Measurements from ENCODE around the gene SNAPC2. TPM values are rescaled to one million over a fixed set of nuclear protein-coding genes. Genes with fewer than 3 reads are reported as not detected.
"Not testable (repeated sequence)": the region's sequence is repeated elsewhere in the genome, so short reads cannot be mapped to it uniquely, and the experiment has no call there.

Gene SNAPC2
- total RNA-seq, 1 donor from 2014 or later = 5.6 TPM

DNA sequence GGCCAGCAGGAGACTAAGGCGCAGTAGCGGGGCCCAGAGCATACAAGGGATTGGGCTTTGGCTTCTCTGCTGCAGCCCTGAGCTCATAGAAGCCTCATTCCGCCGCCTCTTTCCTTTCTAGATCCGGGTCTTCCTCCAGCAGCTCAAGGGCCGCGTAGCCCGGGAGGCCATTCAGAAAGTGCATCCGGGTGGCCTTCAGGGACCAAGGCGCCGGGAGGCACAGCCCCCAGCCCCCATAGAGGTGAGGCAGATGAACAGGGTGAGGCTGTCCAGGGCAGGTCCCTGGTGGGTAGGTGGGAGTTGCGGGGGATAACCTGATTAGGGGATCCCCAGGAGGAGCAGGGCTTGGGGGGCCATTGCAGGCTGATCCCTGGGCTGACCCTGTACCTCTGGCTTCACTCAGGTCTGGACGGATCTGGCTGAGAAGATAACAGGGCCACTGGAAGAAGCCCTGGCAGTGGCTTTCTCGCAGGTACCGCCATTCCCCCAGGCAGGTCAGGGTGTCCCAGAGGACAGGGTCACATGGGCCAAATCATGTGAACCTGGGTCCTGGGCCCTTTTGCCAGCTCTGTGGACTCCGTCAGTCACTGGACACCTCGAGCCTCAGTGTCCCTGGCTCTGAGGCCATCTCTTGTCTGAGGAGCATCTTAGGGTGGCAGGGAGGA is 1.3 kb downstream of the SNAPC2 start:
- DNase-seq = no peak

DNA sequence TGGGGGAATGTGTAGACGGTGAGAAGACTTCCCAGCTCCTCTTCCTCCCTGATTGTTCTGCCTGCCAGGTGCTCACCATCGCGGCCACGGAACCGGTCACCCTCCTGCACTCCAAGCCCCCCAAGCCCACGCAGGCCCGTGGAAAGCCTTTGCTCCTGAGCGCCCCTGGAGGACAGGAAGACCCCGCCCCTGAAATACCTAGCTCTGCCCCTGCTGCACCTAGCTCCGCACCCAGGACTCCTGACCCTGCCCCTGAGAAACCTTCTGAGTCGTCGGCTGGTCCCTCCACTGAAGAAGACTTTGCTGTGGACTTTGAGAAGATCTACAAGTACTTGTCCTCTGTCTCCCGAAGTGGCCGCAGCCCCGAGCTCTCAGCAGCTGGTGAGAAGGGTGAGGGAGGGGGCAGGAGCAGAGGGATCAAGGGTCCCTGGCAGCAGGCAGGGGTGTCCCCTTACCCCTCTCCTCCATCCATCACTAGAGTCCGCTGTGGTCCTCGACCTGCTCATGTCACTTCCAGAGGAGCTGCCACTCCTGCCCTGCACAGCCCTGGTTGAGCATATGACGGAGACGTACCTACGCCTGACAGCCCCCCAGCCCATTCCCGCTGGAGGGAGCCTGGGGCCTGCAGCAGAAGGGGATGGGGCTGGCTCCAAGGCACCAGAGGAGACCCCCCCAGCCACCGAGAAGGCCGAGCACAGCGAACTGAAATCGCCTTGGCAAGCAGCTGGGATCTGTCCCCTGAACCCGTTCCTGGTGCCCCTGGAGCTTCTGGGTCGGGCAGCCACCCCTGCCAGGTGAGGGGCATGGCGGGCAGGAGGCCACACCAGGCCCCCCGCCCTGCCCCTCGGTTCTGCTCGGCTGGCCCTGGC is 2.1 kb downstream of the SNAPC2 start:
- no peak for DNase-seq

DNA sequence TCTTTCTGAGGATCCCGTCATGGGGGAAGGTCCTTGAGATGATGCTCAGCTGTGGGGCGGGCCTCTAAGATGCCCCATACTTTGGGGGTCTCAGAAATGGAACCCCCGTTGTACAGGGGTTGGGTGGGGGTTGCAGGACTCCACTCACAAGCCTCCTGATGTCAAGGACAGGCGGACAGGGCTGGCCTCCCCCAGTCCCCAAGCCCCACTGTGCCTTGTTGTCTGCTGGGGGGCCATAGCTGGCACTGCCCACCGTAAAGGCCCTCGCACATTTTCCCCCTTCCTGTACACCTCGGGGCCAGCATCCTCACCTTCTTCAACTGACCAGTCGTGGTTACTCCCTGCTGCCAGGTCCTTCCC is 2.7 kb downstream of the SNAPC2 start:
- no peak for DNase-seq

DNA sequence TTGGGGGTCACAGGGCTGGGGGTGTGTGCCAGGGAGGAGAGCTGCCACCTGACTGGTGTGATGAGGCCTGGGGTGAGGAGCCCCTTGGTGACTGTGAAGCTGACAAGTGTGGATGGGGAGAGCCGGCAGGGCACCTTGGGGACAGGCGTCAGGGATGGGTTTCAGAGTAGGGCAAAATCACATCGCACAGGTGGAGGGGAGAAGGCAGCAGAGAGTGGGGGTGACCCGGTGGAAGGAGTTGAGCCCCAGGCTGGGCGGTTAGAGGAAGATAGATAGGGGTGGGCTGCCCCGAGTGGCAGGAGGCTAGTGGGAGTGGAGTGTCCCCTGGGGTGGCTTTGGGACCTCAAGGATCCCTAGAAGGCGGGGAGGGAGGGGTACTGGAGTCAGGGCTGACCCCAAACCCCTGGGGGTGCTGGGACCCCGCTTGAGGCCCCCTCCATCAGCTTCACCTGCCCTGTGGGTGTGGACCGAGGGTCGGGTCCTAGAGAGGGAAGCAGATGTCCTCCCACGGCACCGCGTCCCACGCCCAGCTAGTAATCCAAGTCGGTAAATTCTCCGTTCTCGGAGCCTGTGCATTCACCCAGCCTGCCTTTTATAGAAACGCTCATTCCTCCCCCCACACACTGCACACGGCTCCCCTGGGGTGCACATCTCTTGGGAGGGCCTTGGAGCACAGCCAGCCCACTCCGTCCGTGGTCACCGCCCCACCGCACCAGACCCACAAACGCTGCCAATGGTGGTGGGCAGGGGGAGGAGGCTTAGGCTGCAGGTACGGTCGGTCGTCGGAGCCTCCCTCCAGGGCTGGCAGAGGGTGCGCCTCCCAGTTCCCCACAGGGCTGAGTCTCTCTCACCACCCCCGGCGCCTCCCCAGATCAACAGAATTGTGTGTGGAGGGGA is 3.4 kb downstream of the SNAPC2 start:
- DNase-seq = no peak

DNA sequence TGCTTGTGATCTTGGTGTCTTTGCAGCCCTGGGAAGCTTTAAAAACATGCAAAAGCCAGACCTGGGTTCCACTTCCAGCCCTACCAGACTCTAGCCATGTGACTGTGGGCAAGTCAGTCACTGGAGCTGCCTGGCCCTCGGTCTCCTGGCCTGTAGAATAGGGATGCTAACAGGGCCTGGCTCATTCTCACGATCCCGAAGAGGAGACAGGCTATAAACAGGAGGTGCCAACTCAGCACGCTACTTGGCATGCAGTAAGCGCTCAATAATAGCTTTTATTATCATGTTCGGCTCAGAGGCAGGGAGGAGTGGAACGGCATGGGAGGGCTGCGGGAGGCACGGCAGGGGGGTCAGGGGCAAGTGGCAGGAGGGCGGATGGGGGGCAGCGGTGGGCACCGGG is 4.1 kb downstream of the SNAPC2 start:
- DNase-seq = no peak

DNA sequence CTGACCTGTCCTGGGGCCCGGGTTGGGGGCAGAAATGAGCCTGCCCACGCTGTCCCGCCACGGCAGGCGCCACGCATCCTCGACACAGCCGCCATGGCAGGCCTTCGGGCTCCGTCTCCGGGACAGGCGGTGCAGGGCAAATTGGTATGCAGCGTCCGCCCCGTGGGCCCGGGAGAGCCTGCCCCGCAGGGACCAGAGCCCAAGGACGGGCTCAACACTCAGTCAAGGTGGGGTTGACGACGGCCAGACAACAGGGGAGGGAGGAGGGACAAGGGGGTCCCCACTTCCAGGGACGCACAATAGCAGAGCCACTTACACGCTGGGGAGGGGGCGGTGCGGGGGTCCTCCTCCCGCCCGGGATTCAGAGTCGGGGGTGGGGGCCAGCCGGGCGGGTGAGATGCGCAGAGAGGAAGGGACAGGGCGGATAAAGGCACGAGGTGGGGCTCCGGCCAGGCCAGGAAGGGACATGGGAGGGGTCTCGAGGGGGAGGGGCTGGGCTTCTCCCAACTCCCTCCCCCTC is 4.6 kb downstream of the SNAPC2 start:
- no peak for DNase-seq

DNA sequence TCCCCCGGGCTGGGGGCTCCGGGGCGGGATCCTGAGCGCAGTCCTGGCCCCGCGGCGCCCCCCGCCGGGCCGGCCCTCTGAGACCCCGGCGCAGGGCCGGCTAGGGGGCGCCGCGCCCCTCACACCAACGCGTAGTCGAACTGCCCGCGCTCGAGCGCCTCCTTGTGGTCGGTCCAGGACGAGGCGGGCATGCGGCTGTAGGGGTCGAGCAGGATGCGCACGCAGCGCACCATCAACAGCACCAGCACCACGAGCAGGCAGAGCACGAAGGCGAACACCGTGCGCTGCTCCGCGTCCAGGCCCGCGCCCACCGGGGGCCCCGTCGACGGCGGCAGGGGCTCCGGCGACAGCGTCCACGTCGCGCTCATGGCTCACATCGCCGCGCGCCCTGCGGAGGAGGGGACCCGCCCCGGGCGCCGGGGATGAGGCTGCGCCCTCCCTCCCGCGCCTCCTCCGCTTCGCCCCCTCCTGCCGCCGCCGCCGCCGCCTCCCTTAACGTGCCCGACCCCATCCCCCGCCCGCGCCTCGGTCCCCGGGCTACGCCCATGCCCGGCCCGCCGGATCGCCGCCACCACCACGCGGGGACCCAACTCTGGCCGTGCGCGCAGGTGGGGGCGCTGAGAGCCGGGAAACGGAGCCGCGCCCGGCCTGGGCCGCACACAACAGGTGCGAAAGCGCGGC is 5.2 kb downstream of the SNAPC2 start:
- peak; percentile 44 for DNase-seq

DNA sequence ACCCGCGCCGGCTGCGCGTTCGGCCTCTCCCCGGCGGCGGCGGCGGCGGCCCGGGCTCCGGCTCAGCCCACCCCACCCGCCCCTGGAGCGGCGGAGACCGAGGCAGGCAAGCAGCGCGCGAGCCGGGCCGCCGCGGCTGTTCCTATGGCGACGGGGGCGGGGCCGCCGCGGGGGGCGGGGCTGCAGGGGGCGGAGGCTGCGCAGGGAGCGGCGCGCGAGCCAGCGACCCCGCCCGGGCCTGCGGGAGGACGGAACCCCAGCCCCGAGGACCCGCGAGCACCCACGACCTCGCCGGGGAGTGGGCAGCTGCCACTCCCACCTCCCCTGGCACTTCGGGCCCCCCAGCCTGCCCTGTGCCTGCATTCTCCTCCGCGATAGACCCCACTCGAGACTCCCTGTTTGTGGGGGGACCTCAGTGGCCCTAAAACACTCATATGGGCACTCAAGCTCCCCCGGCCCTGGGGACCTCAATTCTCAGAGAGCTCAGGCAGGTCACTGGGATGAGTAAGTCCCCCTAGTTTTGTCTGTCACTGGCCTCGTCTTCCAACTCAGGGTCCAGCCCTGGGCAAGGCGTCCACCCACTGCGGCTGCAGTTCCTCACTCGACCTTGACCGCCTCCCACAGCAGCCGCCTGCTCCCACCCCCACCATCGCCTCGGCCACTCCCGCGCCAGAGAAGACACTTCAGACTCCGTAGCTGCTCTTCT is 6.0 kb downstream of the SNAPC2 start, which contains the start of gene CTXN1:
Gene CTXN1 (minus strand): TSS at position 115 of the 706 bp plus-strand sequence. CDS start 597 bp downstream, outside the sequence.
- no peak for DNase-seq

DNA sequence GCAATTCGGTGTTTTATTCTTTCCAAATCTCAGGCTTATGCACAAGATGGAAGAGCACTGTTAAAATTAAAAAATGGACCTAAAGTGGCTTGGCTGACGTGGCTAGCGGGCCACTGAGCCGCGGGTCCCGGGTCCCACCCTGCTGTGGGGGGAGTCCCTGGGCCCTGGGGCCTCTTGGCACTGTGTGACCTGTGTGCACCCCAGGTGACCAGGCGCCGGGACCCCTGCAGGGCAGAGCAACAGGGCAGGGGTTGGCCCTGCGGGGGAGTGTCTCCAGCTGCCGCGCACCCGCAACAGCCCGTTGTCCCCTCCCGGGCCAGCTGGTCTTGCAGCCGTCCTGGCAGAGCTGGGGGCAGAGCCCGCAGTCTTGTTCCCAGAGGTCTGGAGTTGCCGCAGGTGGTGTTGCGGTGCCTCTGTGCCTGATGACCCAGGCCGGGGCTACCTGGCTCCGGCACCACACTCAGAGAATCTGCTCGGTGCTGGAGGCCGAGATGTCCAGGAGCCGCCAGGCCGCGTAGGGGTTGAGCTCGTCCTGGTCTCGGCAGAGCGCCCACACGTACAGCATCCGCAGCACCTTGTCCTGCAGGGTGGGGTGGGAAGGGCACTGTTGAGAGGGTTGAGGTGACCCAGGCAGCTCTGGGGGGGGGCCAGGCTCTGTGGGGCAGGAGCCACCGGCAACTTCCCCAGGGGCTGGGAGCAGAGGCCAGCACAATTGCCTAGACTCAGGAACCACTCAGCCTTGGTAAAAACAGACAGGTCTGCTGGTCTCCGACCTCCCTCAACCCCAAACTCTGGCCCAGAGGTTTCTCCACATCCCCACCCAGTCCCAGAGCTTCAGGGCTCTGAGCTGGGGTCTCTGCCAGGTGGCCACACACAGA is 6.8 kb downstream of the SNAPC2 start:
- DNase-seq = no peak

DNA sequence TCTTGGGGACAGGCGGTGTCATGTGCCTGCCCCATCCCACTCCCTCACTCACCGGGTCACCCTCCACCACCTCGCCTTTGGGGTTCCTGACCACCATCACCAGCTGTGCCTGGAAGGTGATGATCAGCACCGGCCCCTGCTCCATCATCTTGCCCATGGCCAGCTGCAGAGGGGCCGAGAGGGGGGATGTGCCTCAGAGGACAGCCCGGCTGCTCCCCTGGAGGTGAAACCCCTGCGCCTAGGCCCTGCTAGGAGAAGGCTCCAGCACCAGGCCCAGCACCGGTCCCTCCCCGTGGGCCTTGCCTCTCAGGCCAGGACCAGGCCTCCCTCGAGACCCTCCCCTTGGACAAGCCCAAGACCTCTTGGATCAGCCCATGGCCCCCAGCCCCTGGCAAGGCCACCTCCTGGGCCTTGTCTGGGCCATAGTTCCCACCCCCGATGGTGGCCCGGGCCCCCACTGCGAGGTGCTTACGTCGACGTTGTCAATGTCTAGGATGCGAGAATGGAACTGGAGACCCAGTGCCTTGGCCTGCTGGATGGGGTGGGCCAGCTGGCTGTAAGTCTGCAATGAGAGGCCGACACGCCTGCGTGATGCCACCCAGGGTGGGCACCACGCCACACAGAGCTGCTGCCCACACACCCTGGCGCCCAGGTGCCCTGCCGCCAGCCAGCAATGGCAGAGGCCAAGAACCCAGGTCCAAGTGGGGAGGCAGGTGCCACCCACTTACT is 7.6 kb downstream of the SNAPC2 start:
- DNase-seq = no peak

DNA sequence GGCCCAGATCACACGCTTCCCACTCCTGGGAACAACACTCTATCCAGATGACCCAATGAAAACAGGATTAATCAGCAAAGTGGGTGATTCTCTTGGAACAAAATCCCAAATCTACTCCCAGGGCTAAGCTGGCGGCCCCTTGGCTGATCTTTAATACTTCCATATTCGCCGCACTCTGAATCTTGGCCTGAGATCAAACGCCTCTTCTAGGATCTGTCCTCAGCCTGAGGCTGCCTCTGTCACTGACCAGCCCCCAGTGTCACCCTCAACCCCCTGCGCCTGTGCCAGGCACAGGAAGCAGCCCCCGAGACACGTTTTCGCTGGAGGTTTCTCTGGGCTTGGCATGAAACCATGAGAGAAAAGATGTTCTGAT is 8.2 kb downstream of the SNAPC2 start:
- no peak for DNase-seq

DNA sequence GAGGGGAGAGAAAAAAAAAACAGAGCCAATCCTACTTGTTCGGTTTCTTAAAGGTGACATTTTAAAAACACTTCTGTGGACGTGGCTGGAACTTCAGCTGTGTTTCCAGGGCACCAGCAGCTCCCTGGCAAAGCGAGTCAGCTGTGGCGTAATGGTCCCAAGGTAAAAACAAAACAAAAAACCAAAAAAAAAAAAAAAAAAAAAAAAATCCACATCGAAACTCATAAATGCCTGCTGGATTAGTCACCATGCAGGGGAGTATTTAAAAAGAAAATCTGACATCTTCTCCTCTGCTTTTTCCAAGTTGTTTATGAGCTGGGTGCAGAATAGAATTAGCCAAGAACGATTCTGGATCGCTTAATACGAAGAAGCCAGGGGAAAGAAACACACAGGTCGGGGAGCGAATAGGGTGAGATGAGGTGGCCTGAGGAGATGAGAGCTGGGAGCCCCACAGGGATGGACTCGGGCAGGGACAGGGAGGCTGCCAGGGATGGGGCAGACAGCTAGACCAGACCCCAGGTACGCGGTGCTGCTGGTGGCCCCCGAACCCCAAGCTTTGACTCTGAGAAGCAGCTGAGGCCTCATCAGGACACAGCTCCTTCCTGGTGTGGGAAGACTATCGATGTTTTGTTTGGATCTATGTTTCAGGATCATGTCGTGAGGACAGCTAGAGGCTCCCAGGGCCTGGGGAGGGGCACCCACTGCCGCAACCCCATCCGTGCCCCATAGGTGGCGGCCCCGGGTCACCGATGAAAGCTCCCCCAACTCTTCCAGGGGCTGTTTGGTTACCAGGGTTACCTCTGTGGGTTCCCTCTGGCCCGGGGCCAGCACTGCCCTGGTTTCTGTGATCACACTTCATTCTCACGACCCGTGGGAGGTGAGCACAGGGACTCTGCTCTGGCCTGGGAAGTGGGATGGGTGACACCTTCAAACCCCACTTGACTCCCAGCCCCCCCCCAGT is 8.9 kb downstream of the SNAPC2 start:
- no peak for DNase-seq

DNA sequence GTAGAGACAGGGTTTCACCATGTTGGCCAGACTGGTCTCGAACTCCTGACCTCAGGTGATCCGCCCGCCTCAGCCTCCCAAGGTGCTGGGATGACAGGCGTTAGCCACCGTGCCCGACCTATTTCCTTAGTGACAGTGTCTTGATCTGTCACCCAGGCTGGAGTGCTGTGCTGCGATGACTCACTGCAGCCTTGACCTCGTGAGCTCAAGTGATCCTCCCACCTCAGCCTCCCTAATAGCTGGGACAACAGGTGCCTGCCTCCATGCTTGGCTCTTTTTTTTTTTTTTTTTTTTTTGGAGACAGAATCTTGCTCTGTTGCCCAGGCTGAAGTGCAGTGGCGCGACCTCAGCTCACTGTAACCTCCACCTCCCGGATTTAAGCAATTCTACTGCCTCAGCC is 9.9 kb downstream of the SNAPC2 start:
- DNase-seq = not testable (repeated sequence)

DNA sequence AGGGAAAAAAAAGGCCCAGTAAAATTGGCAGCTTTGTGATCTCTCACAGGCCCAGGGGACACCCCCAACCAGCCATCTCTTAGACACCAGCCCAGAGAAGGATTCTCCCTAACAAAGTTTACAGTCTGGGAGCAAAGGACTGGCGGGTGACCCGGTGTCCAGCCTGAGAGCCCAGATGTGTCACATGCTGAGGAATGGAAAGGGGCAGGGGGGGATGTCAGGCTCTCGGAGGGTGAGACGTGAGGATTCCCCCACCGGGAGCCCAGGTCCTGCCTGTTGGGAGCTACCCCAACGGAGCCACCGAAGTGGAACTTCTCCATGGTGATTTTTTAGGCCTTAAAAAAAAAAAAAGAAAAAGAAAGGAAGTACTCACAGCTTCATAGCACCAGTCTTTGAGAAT is 10.6 kb downstream of the SNAPC2 start:
- no peak for DNase-seq

DNA sequence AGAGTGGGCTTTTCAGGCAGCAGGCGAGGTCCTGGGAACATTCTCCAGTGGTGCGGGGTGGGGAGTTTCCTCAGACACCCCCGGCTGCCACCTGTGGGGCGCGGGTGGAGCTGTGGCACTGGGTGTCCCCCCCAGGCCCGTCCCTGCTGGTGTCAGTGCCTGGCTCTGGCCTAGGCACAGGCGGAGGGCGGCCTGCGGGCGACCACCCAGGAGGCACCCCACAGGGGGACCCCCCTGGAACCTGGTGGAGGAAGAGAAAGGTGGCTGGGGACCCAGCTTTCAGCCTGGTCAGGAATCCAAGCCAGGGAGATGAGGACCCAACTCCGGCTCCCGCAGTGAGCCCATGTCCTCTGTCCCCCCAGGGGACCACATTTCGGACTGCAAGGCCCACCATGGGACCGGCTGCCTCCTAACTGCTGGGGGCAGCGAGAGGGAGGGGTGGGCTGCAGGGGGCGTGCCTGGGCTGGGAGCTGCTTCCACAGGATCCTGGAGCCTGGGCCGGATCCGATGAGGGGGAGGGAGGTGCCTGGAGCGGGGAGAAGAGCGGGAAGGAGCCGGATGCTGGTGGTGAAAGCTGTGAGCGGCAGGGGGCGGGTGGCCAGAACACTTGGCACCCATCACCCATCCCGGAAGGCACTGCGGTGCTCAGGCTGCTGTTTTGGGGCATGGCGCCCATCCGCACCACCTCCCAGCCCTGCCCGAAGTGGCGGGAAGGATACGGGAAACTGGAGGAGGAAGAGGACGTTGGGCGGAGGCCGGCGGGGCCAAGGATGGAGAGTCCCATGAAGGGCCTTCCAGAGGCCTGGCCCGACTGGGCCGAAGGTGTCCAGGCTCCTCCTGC is 11.3 kb downstream of the SNAPC2 start:
- DNase-seq = no peak

DNA sequence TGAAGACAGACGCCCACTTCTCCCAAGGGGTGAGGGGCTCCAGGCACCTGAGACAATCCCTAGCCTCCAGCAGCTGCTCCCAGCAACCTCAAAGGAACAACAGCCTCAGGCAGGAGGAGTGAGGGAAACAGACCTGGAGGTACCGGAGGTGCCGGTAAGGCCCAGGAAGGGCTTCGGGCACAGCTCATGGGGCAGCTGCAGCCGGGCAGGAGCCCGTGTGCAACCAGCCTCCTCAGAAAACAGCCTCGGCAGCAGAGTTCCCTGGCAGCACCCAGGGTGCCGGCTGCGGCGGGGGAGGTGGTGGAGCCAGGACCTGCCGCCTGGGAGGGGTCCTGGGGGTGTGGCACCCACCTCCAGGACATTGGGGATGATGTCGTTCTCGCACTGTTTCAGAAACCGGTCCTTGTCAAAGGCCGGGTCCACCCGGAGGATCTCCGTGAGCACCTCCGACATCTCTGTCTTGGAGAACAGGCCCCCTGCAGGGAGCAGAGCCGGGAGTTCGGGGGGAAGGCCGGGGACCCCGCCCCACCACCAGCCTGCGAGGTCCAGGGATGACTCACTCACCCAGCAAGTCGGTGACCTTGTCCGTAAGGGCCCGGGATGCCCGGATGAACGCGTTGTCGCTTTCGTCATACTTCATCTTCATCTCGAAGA is 12.3 kb downstream of the SNAPC2 start:
- no peak for DNase-seq

DNA sequence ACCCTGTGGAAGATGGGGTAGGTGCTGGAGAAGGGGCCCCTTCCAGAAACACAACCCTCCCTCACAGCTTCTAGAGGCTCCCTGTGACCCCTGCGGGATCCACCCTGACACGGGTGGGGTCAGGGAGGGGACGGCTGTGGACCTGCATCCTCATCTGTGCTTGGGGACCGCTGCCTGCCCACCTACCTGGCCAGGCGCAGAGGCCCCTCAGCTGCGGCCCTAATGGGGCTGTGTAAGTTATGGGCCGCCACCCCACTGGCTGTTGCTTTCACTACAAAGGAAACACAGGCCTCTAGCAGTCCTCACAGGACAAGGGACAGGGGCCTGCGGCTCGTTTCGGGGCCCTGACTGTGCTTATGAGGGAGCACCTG is 12.8 kb downstream of the SNAPC2 start:
- DNase-seq = no peak

All from skin of body (tissue), 2 donors.